Trophoblast cell (in vitro differentiated cells and primary cell): Measurements from ENCODE around the gene UQCC5.

Experiments
- DNase-seq, 2 donors: peaks; one replicate each; pipeline ENCODE4 v3.0.0-alpha.2; 2016
- H2AFZ ChIP-seq: 2 replicates; pipeline ENCODE4 v1.6.1; 2013; ENCODE audit warnings: low read length, moderate library complexity, mild to moderate bottlenecking; ENCODE audit not compliant: insufficient read depth, poor library complexity
- H2AK5ac ChIP-seq: 2 replicates; pipeline ENCODE4 v1.6.1; 2013; ENCODE audit warnings: mild to moderate bottlenecking, low read length
- H2BK120ac ChIP-seq: 2 replicates; pipeline ENCODE4 v1.6.1; 2013; ENCODE audit warnings: low read length, mild to moderate bottlenecking, moderate library complexity; ENCODE audit not compliant: insufficient read depth, poor library complexity
- H2BK12ac ChIP-seq: 2 replicates; pipeline ENCODE4 v1.6.1; 2013; ENCODE audit warnings: mild to moderate bottlenecking, low read length, moderate library complexity
- H2BK5ac ChIP-seq: 2 replicates; pipeline ENCODE4 v1.6.1; 2013; ENCODE audit warnings: low read length, low read depth, moderate library complexity, mild to moderate bottlenecking; ENCODE audit not compliant: poor library complexity
- H3K14ac ChIP-seq: 2 replicates; pipeline ENCODE4 v1.6.1; 2013; ENCODE audit warnings: mild to moderate bottlenecking, low read length
- H3K18ac ChIP-seq: 2 replicates; pipeline ENCODE4 v1.6.1; 2013; ENCODE audit warnings: mild to moderate bottlenecking, low read length
- H3K23ac ChIP-seq: 2 replicates; pipeline ENCODE4 v1.6.1; 2013; ENCODE audit warnings: low read length
- H3K27ac ChIP-seq: 2 replicates; pipeline ENCODE4 v1.5.1; 2013; ENCODE audit warnings: low read depth, mild to moderate bottlenecking, inconsistent platforms, low read length, moderate library complexity
- H3K27me3 ChIP-seq: 2 replicates; pipeline ENCODE4 v1.6.1; 2013; ENCODE audit warnings: inconsistent platforms, mild to moderate bottlenecking, low read length, moderate library complexity; ENCODE audit not compliant: insufficient read depth
- H3K36me3 ChIP-seq, 2 experiments: 1 replicate in 1 of 2; 2 replicates in 1 of 2; pipeline ENCODE4 v1.6.1; 2013; ENCODE audit warnings: low read length in 2 of 2, mild to moderate bottlenecking in 2 of 2, moderate library complexity in 1 of 2; ENCODE audit not compliant: insufficient read depth in 2 of 2, control insufficient read depth in 1 of 2
- H3K4ac ChIP-seq: 2 replicates; pipeline ENCODE4 v1.6.1; 2013; ENCODE audit warnings: low read depth, mild to moderate bottlenecking, low read length, moderate library complexity
- H3K4me1 ChIP-seq, 2 experiments: 1 replicate in 1 of 2; 2 replicates in 1 of 2; pipeline ENCODE4 v1.6.1; 2013; ENCODE audit warnings: low read length in 2 of 2, mild to moderate bottlenecking in 2 of 2, moderate library complexity in 1 of 2; ENCODE audit not compliant: insufficient read depth in 2 of 2, control insufficient read depth in 1 of 2
- H3K4me2 ChIP-seq: 2 replicates; pipeline ENCODE4 v1.6.1; 2013; ENCODE audit warnings: inconsistent platforms, mild to moderate bottlenecking, low read length, moderate library complexity
- H3K4me3 ChIP-seq: 2 replicates; pipeline ENCODE4 v1.5.1; 2013; ENCODE audit warnings: mild to moderate bottlenecking, low read depth, low read length, inconsistent platforms
- H3K79me1 ChIP-seq: one replicate; pipeline ENCODE4 v1.6.1; 2013; ENCODE audit warnings: low read length
- H3K79me2 ChIP-seq: 2 replicates; pipeline ENCODE4 v1.6.1; 2013; ENCODE audit warnings: low read length, mild to moderate bottlenecking; ENCODE audit not compliant: control insufficient read depth, insufficient read depth, poor library complexity
- H3K9ac ChIP-seq: 2 replicates; pipeline ENCODE4 v1.6.1; 2013; ENCODE audit warnings: mild to moderate bottlenecking, low read length
- H3K9me3 ChIP-seq: 2 replicates; pipeline ENCODE4 v1.6.1; 2013; ENCODE audit warnings: low read depth, mild to moderate bottlenecking, control low read depth, inconsistent platforms, low read length; ENCODE audit not compliant: insufficient read depth
- H4K12ac ChIP-seq: 2 replicates; pipeline ENCODE4 v1.6.1; 2013; ENCODE audit warnings: low read depth, mild to moderate bottlenecking, low read length, moderate library complexity
- H4K8ac ChIP-seq: 2 replicates; pipeline ENCODE4 v1.6.1; 2013; ENCODE audit warnings: low read depth, mild to moderate bottlenecking, low read length, moderate library complexity
- H4K91ac ChIP-seq: one replicate; pipeline ENCODE4 v1.6.1; 2013; ENCODE audit warnings: low read depth, mild to moderate bottlenecking, low read length, moderate library complexity
- WGBS: extraction: QIAGEN DNeasy Blood & Tissue Kit; methylation state at CpG from one replicate; pipeline ENCODE4 v1.1.7; 2013; ENCODE audit warnings: missing lambda C conversion rate; ENCODE audit not compliant: insufficient read length, insufficient coverage; ENCODE audit errors: extremely low coverage; 5-methylcytosine and 5-hydroxymethylcytosine counted together

UQCC5 gene

DNA sequence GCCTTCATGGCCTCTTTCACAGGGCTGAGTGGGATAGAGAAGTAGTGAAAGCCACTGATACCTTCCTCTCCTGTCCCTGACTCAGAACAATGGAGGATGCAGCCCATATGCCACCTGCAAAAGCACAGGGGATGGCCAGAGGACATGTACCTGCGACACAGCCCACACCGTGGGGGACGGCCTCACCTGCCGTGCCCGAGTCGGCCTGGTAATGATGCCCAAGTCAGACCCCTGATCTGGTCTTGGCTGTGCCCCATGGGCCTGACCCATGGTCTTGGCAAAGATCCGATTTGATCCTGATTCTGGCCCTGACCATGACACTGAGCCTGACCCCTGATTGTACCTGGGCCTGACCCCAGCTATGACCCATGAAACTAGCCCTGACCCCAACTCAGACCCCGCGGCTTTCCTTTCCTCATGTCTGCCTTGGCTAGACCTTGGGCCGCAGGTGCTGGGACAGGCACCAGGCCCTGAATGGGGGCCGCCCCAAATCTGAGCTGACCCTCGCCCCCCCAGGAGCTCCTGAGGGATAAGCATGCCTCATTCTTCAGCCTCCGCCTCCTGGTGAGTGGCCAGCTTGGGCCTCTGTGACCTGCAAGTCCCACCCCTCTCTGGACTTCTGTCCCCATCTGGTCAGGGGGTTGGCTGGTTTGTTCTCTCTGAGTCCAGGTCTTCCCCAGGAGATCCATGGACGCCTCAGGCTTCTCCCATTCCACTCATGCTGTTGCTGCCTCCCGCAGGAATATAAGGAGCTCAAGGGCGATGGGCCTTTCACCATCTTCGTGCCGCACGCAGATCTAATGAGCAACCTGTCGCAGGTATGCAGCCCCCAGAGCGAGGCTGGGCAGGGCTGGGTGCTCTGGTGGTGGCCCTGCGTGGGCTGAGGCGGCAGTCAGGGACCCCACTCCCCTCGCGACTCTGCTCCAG, 18.3 kb upstream of the UQCC5 start:
- H3K23ac ChIP-seq = no peak overlapping the region
- no CpG with 5 or more reads among the region's 25 CpGs for WGBS
- no peak overlapping the region for H2BK12ac ChIP-seq

GRCh38 chr3:52518723-52519444, 17.5 kb upstream of the UQCC5 start:
- Histone ChIP-seq H3K4me1 (peaks cover 0 to 6% of the 10 kb centered on the region in 2 experiments), H3K27ac (no peak overlapping the region), H2BK12ac (no peak overlapping the region), H2AK5ac (no peak overlapping the region), H3K18ac (no peak overlapping the region), H4K12ac (no peak overlapping the region), H3K23ac (no peak overlapping the region), H3K36me3 (peaks cover 15 to 18% of the 10 kb centered on the region in 2 experiments), H2AFZ (no peak overlapping the region), H3K4ac (no peak overlapping the region), H3K79me2 (no peaks in the 10 kb centered on the region), H2BK5ac (no peak overlapping the region), H3K9ac (no peak overlapping the region), H4K91ac (no peak overlapping the region), H4K8ac (no peak overlapping the region), H3K79me1 (no peaks in the 10 kb centered on the region), H3K14ac (no peak overlapping the region), H3K4me2 (peak overlapping the region; percentile 33), H3K4me3 (peak overlapping the region; percentile 15), H3K27me3 (no peaks in the 10 kb centered on the region), H2BK120ac (no peak overlapping the region), H3K9me3 (peaks cover 8% of the 10 kb centered on the region)
- no CpG with 5 or more reads among the region's 50 CpGs for WGBS
- DNase-seq = peak; percentile 30 to 38

More for the DNA sequence above, 18.3 kb upstream of the UQCC5 start:
- Histone ChIP-seq H4K12ac (no peak overlapping the region), H3K4me3 (no peak overlapping the region), H2BK120ac (no peak overlapping the region), H4K8ac (no peak overlapping the region), H3K36me3 (peaks cover 6 to 10% of the 10 kb centered on the region in 2 experiments), H3K4me2 (peak overlapping the region; percentile 33), H3K27me3 (no peaks in the 10 kb centered on the region), H2AK5ac (no peak overlapping the region), H2AFZ (no peak overlapping the region), H2BK5ac (no peak overlapping the region), H3K9me3 (peaks cover 8% of the 10 kb centered on the region), H4K91ac (no peak overlapping the region), H3K4ac (no peak overlapping the region), H3K27ac (no peak overlapping the region), H3K9ac (no peak overlapping the region), H3K18ac (no peak overlapping the region), H3K79me2 (no peaks in the 10 kb centered on the region), H3K79me1 (no peaks in the 10 kb centered on the region), H3K14ac (no peak overlapping the region), H3K4me1 (peaks cover 0 to 6% of the 10 kb centered on the region in 2 experiments)
- peak; percentile 22 to 53 for DNase-seq

DNA sequence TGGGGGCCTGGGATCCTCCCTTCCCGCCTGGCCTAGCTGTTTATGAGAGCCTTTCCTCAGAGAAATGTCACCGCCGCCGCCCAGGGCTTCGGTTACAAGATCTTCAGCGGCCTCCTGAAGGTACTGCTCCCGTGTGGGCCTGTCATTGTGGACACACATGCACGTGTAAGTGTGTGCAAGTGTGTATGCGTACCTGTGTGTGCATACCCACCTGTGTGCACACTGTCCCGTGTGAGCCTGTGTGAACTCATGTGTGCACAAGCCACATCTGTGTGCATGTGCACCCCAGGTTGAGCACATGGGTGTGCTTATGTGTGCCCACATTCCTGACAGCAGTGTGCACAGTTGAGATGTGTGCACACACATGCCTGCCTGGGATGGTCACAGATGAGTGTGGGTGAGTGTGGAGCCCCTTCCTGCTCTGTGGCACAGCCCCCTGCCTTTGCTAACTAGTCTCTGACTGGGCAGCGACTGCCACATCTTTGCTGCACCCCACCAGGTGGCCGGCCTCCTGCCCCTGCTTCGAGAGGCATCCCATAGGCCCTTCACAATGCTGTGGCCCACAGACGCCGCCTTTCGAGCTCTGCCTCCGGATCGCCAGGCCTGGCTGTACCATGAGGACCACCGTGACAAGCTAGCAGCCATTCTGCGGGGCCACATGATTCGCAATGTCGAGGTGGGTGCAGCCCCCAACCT, 16.8 kb upstream of the UQCC5 start:
- Histone ChIP-seq H4K91ac (no peak overlapping the region), H3K36me3 (peaks cover 22 to 25% of the 10 kb centered on the region in 2 experiments), H2AFZ (no peak overlapping the region), H3K27me3 (no peaks in the 10 kb centered on the region), H2AK5ac (no peak overlapping the region), H2BK5ac (no peak overlapping the region), H3K27ac (no peak overlapping the region), H2BK12ac (no peak overlapping the region), H3K79me2 (no peaks in the 10 kb centered on the region), H3K14ac (no peak overlapping the region), H3K18ac (no peak overlapping the region), H3K4me3 (peak overlapping the region; percentile 45), H2BK120ac (no peak overlapping the region), H3K79me1 (no peaks in the 10 kb centered on the region), H4K8ac (no peak overlapping the region), H3K4me1 (peaks cover 0 to 6% of the 10 kb centered on the region in 2 experiments), H4K12ac (no peak overlapping the region), H3K4ac (no peak overlapping the region), H3K23ac (no peak overlapping the region), H3K9ac (no peak overlapping the region), H3K9me3 (peaks cover 8% of the 10 kb centered on the region), H3K4me2 (no peak overlapping the region)
- DNase-seq = no peak
- no CpG with 5 or more reads among the region's 22 CpGs for WGBS

- Histone ChIP-seq H3K4me1 (peaks cover 1 to 11% of the 10 kb centered on the region in 2 experiments), H3K27ac (no peak overlapping the region), H3K4me2 (no peak overlapping the region), H3K14ac (no peak overlapping the region), H2BK12ac (no peak overlapping the region), H3K4ac (no peak overlapping the region), H2AFZ (no peak overlapping the region), H3K23ac (no peak overlapping the region), H2BK120ac (no peak overlapping the region), H3K9ac (no peak overlapping the region), H3K4me3 (no peak overlapping the region), H3K79me2 (no peaks in the 10 kb centered on the region), H3K9me3 (peaks cover 8% of the 10 kb centered on the region), H3K27me3 (no peaks in the 10 kb centered on the region), H4K8ac (no peak overlapping the region), H3K36me3 (peaks cover 26 to 30% of the 10 kb centered on the region in 2 experiments), H4K91ac (no peak overlapping the region), H3K79me1 (no peaks in the 10 kb centered on the region), H2BK5ac (no peak overlapping the region), H3K18ac (no peak overlapping the region), H4K12ac (no peak overlapping the region), H2AK5ac (no peak overlapping the region)
- no CpG with 5 or more reads among the region's 14 CpGs for WGBS
- DNase-seq = no peak
Measured at GRCh38 chr3:52520141-52520667, 16.2 kb upstream of the UQCC5 start.
